Measurements from ENCODE around the gene AGPAT1. TPM values are rescaled to one million over a fixed set of nuclear protein-coding genes. Genes with fewer than 3 reads are reported as not detected.

The AGPAT1 gene
- total RNA-seq, 1 experiment from 2014 or later, result 108 TPM

DNA sequence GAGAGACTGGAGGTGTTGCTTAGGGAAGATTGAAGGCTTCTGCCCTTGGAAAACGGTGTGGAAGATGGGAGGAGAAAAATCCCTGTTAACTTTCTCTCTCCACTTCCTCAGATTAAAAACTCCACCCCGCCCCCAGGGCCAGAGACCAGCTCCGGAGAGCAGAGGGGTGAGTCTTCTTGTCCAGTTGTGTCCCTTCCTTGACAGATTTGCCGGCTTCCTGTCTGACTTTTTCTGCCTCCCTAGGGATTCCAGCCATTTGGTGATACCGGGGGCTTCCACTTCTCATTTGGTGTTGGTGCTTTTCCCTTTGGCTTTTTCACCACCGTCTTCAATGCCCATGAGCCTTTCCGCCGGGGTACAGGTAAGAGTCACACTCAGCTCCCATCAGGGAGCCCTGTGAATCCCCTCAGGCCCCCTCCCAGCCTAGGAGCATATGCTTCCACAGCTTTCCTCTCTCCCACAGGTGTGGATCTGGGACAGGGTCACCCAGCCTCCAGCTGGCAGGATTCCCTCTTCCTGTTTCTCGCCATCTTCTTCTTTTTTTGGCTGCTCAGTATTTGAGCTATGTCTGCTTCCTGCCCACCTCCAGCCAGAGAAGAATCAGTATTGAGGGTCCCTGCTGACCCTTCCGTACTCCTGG lies 4.0 kb upstream of the AGPAT1 start:
- CTCF ChIA-PET, result no interaction called here

DNA sequence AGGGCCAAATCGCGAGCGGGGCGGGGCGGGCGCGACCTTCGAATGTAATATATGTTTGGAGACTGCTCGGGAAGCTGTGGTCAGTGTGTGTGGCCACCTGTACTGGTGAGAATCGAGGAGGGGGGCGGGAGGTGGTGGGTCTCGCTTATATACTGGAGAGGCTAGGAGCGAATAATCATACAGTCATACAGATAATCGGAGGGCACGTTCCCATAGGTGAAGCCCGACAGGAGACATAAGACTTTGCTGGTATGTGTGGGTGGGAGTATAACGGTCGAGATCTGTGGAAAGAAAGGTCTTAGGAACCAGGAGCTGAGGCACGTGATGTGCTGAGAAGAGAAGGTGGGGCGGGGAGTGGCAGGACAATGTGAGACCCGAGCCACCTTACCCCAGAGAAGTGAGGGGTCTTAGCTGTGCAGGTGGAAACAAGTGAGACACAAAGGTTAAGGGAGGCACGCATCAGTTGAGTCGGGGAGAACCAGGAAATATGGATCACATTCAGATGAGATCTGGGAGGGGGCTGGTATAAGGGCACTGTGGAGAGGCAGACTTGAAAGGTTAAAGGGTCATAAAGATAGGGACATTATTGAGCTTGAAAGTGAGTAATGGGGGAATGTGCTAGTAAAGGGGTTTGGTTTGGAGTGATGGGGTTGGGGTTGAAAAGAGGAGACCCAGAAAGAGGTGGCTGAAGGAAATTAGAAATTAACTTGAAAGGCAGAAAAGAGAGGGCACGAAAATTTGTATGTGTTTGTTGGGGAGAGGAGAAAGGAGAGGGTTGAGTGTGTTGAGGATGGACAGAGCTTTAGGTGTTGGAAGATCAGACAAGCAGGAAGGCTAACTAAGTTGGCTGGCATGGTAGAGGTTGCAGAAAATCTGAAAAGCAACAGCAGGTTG lies 2.9 kb upstream of the AGPAT1 start:
- no peak for TF ChIP-seq EZH2 (IDR thresholded peaks at IDR 0.05; ENCODE audit: borderline replicate concordance, low read depth, low read length, poor library complexity, severe bottlenecking)
- TF ChIP-seq, protein P1, sequence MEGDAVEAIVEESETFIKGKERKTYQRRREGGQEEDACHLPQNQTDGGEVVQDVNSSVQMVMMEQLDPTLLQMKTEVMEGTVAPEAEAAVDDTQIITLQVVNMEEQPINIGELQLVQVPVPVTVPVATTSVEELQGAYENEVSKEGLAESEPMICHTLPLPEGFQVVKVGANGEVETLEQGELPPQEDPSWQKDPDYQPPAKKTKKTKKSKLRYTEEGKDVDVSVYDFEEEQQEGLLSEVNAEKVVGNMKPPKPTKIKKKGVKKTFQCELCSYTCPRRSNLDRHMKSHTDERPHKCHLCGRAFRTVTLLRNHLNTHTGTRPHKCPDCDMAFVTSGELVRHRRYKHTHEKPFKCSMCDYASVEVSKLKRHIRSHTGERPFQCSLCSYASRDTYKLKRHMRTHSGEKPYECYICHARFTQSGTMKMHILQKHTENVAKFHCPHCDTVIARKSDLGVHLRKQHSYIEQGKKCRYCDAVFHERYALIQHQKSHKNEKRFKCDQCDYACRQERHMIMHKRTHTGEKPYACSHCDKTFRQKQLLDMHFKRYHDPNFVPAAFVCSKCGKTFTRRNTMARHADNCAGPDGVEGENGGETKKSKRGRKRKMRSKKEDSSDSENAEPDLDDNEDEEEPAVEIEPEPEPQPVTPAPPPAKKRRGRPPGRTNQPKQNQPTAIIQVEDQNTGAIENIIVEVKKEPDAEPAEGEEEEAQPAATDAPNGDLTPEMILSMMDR (conservative IDR thresholded peaks at IDR 0.05; ENCODE audit: low read depth, low read length), result no peak
- Histone ChIP-seq H3K9me3 (ENCODE audit: low read depth, low read length, poor library complexity, severe bottlenecking) (no peaks in the 10 kb centered on the region), H3K36me3 (ENCODE audit: insufficient read depth, low read length, poor library complexity, severe bottlenecking) (peaks cover 21% of the 10 kb centered on the region), H3K4me3 (ENCODE audit: low read depth, low read length, poor library complexity, severe bottlenecking) (peak overlapping the region; percentile 97), H3K4me1 (ENCODE audit: insufficient read depth, low read length, poor library complexity, severe bottlenecking) (peaks cover 25% of the 10 kb centered on the region), H3K27me3 (replicated peaks; ENCODE audit: insufficient read depth, low read depth, low read length, poor library complexity) (no peaks in the 10 kb centered on the region), H3K27ac (ENCODE audit: low read depth, low read length, poor library complexity, severe bottlenecking) (peak overlapping the region; percentile 97)
- ChIA-PET POLR2A (ENCODE audit: low non-redundant PET) (interaction anchor here (0.5 to 0.9 kb wide), 3 partner anchors 15 to 218 kb away, joined by 3 to 6 read pairs (median 5); no protein-coding TSS in a partner anchor), CTCF (no interaction called here)
- intact Hi-C loops (cut with micrococcal nuclease; ENCODE audit: unreplicated experiment), result no loop called here
- DNase-seq (ENCODE audit: low spot score), result no peak
- BruUV-seq (replicated peaks), result no TSS peak

More for the DNA sequence above, 4.0 kb upstream of the AGPAT1 start:
- Histone ChIP-seq H3K4me3 (ENCODE audit: low read depth, low read length, poor library complexity, severe bottlenecking) (peak overlapping the region; percentile 97), H3K36me3 (ENCODE audit: insufficient read depth, low read length, poor library complexity, severe bottlenecking) (peaks cover 26% of the 10 kb centered on the region), H3K4me1 (ENCODE audit: insufficient read depth, low read length, poor library complexity, severe bottlenecking) (peaks cover 23% of the 10 kb centered on the region), H3K27ac (ENCODE audit: low read depth, low read length, poor library complexity, severe bottlenecking) (no peak overlapping the region), H3K27me3 (replicated peaks; ENCODE audit: insufficient read depth, low read depth, low read length, poor library complexity) (no peaks in the 10 kb centered on the region), H3K9me3 (ENCODE audit: low read depth, low read length, poor library complexity, severe bottlenecking) (no peaks in the 10 kb centered on the region)
- intact Hi-C loops (cut with micrococcal nuclease; ENCODE audit: unreplicated experiment), result no loop called here
- POLR2A ChIA-PET (ENCODE audit: low non-redundant PET), result no interaction called here
- BruUV-seq (replicated peaks), result no TSS peak
- TF ChIP-seq, protein P1 (conservative IDR thresholded peaks at IDR 0.05; ENCODE audit: low read depth, low read length), result no peak
- TF ChIP-seq EZH2 (IDR thresholded peaks at IDR 0.05; ENCODE audit: borderline replicate concordance, low read depth, low read length, poor library complexity, severe bottlenecking), result no peak
- no peak for DNase-seq (ENCODE audit: low spot score)

DNA sequence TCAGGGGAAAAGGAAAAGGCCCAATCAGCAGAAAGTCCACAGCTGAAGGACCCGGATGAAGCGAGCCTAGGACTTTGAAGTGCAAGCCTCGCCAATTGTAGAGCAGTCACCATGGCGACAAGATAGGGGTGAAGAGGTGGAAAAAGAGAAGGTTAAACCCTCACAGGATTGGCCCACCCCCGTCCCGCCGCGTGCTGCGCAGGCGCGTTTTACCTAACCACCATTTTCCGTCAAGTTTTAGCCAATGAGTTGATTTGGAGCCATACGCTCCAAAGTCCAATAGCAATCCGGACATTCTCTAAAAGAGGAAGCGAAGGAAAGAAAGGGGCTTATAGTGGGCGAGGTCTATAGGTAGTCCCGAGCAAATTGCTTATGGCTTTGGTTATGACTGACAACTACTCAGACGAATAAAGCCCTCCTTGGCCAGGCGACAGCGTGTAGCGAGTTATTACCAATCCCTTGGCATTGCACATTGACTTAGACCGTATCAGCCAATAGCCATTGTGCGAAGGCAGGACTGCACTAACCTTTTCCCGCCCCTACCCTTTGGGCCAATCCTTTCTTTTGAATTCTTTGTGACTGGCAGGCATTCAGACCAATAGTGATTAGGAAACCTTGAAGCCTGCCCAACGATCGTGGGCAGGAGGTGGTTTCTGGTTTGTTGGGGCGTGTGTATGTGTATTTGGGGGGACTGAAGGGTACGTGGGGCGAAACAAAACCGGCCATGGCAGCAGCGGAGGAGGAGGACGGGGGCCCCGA lies 2.1 kb upstream of the AGPAT1 start, which contains the start of gene RNF5:
Gene RNF5 (plus strand): TSS at position 618 of the 759 bp plus-strand sequence. CDS start 107 bp downstream, at position 725.
- peaks cover 13% of the 10 kb centered on the region for H3K36me3 ChIP-seq (ENCODE audit: insufficient read depth, low read length, poor library complexity, severe bottlenecking)
- no peaks in the 10 kb centered on the region for H3K9me3 ChIP-seq (ENCODE audit: low read depth, low read length, poor library complexity, severe bottlenecking)
- no peak for TF ChIP-seq EZH2 (IDR thresholded peaks at IDR 0.05; ENCODE audit: borderline replicate concordance, low read depth, low read length, poor library complexity, severe bottlenecking)
- TF ChIP-seq, protein P1 (conservative IDR thresholded peaks at IDR 0.05; ENCODE audit: low read depth, low read length), result no peak
- peak within 1 kb of the TSS; percentile 97 for H3K4me3 ChIP-seq (ENCODE audit: low read depth, low read length, poor library complexity, severe bottlenecking)
- no peaks in the 10 kb centered on the region for H3K27me3 ChIP-seq (replicated peaks; ENCODE audit: insufficient read depth, low read depth, low read length, poor library complexity)
- H3K27ac ChIP-seq (ENCODE audit: low read depth, low read length, poor library complexity, severe bottlenecking), result peak within 1 kb of the TSS; percentile 97
- intact Hi-C loops (cut with micrococcal nuclease; ENCODE audit: unreplicated experiment), result no loop called here
- ChIA-PET POLR2A (ENCODE audit: low non-redundant PET) (interaction anchor here (0.9 kb wide), 1 partner anchor 14 kb away, joined by 5 read pairs; no protein-coding TSS in a partner anchor), CTCF (interaction anchor here (1.0 kb wide), 1 partner anchor 18 kb away, joined by 3 read pairs; no protein-coding TSS in a partner anchor)
- H3K4me1 ChIP-seq (ENCODE audit: insufficient read depth, low read length, poor library complexity, severe bottlenecking), result peaks cover 25% of the 10 kb centered on the region
- DNase-seq (ENCODE audit: low spot score), result peak; percentile 100
- BruUV-seq (replicated peaks), result no TSS peak
